ENCODE measurements around the gene CRYBB3. TPM values are rescaled to one million over a fixed set of nuclear protein-coding genes. Genes with fewer than 3 reads are reported as not detected.

Gene CRYBB3
- total RNA-seq, 1 experiment from 2014 or later = 0.67 TPM

- Histone ChIP-seq H3K27me3 (ENCODE audit: control insufficient read depth, insufficient read depth, low read length) (no peaks in the 10 kb centered on the region), H3K27ac (ENCODE audit: low read length) (no peak overlapping the region), H3K9me3 (ENCODE audit: control insufficient read depth, insufficient read depth, low read depth, low read length) (no peaks in the 10 kb centered on the region), H3K4me1 (ENCODE audit: control insufficient read depth, insufficient read depth, low read length) (no peaks in the 10 kb centered on the region), H3K36me3 (ENCODE audit: control insufficient read depth, insufficient read depth, low read length) (no peaks in the 10 kb centered on the region; the same call in 1 of the 2 replicates), H3K4me3 (ENCODE audit: low read depth in 2 of 2, low read length in 2 of 2) (no peak overlapping the region)
- CTCF ChIA-PET = no interaction called here
- DNase-seq (ENCODE audit: low read depth, low spot score) (no peak), ATAC-seq (no peak)
- intact Hi-C loops (cut with micrococcal nuclease; ENCODE audit: unreplicated experiment) = no loop called here
- BruUV-seq (replicated peaks) = no TSS peak
- POLR2A ChIA-PET = no interaction called here
- in situ Hi-C loops (cut with HindIII; ENCODE audit: low pct_unique_long_range_greater_than_20kb, low sequenced_read_pairs) = no loop called here
- TF ChIP-seq TCF7L2 (IDR thresholded peaks at IDR 0.05; ENCODE audit: low read depth, low read length) (no peak), POLR2AphosphoS5 (IDR thresholded peaks at IDR 0.05; ENCODE audit: low read depth, low read length) (no peak), REST (IDR thresholded peaks at IDR 0.05; ENCODE audit: insufficient read depth in 1 of 2, low read depth in 2 of 2, low read length in 1 of 2) (no peak), CTCF (IDR thresholded peaks at IDR 0.05) (no peak), SIN3A (IDR thresholded peaks at IDR 0.05; ENCODE audit: borderline replicate concordance, insufficient read depth, low read depth, low read length) (no peak)
These were observed 23.5 kb upstream of the CRYBB3 start for GRCh38 chr22:25176175-25176574.

- in situ Hi-C loops (cut with HindIII; ENCODE audit: low pct_unique_long_range_greater_than_20kb, low sequenced_read_pairs) (no loop called here), intact Hi-C loops (cut with micrococcal nuclease; ENCODE audit: unreplicated experiment) (no loop called here)
- Histone ChIP-seq H3K4me3 (ENCODE audit: low read depth in 2 of 2, low read length in 2 of 2) (no peak overlapping the region), H3K9me3 (ENCODE audit: control insufficient read depth, insufficient read depth, low read depth, low read length) (no peaks in the 10 kb centered on the region), H3K27me3 (ENCODE audit: control insufficient read depth, insufficient read depth, low read length) (no peaks in the 10 kb centered on the region), H3K36me3 (ENCODE audit: control insufficient read depth, insufficient read depth, low read length) (no peaks in the 10 kb centered on the region; the same call in 1 of the 2 replicates), H3K27ac (ENCODE audit: low read length) (no peak overlapping the region), H3K4me1 (ENCODE audit: control insufficient read depth, insufficient read depth, low read length) (no peaks in the 10 kb centered on the region)
- DNase-seq (ENCODE audit: low read depth, low spot score) (no peak), ATAC-seq (no peak)
- CTCF ChIA-PET = no interaction called here
- TF ChIP-seq TCF7L2 (IDR thresholded peaks at IDR 0.05; ENCODE audit: low read depth, low read length) = no peak
- no peak for TF ChIP-seq REST (IDR thresholded peaks at IDR 0.05; ENCODE audit: insufficient read depth in 1 of 2, low read depth in 2 of 2, low read length in 1 of 2)
- no peak for TF ChIP-seq POLR2AphosphoS5 (IDR thresholded peaks at IDR 0.05; ENCODE audit: low read depth, low read length)
- no peak for TF ChIP-seq CTCF (IDR thresholded peaks at IDR 0.05)
- TF ChIP-seq SIN3A (IDR thresholded peaks at IDR 0.05; ENCODE audit: borderline replicate concordance, insufficient read depth, low read depth, low read length) = no peak
- POLR2A ChIA-PET = no interaction called here
- BruUV-seq (replicated peaks) = no TSS peak
These were observed 22.9 kb upstream of the CRYBB3 start for GRCh38 chr22:25176799-25177198.

Data from Panc1 (cell line).